ENCODE measurements around the gene SCAMP4.

- no peak for TF ChIP-seq HDAC2 (IDR thresholded peaks at IDR 0.05)
- TF ChIP-seq NFE2L2 (conservative IDR thresholded peaks at IDR 0.05; ENCODE audit: low read length) = no peak
- no peak for TF ChIP-seq MAZ (IDR thresholded peaks at IDR 0.05; ENCODE audit: borderline replicate concordance, low read depth, low read length)
- no peak for TF ChIP-seq USF2 (IDR thresholded peaks at IDR 0.05)
- no peak for TF ChIP-seq CTCF (IDR thresholded peaks at IDR 0.05)
- no peak for TF ChIP-seq NR3C1 (IDR thresholded peaks at IDR 0.05)
- no peak for TF ChIP-seq POLR2A (IDR thresholded peaks at IDR 0.05; ENCODE audit: low read length)
- no peak for TF ChIP-seq RFX5 (IDR thresholded peaks at IDR 0.05)
- TF ChIP-seq REST (IDR thresholded peaks at IDR 0.05) = no peak
- TF ChIP-seq CEBPB (IDR thresholded peaks at IDR 0.05) = no peak
- TF ChIP-seq POLR2AphosphoS2 (conservative IDR thresholded peaks at IDR 0.05; ENCODE audit: low read length) = no peak
- no peak for TF ChIP-seq CHD2 (IDR thresholded peaks at IDR 0.05; ENCODE audit: low read length, partially characterized antibody)
- TF ChIP-seq SMC3 (IDR thresholded peaks at IDR 0.05) = no peak
- TF ChIP-seq BHLHE40 (IDR thresholded peaks at IDR 0.05; ENCODE audit: low read depth, low read length) = no peak
Measured at GRCh38 chr19:1962674-1963073, 57.5 kb downstream of the SCAMP4 start.

Measured in A549 (cell line).